ENCODE measurements around the gene LPAR6.
A peak's percentile ranks its signal among the peaks of the same experiment; 100 is the strongest.

LPAR6 gene

DNA sequence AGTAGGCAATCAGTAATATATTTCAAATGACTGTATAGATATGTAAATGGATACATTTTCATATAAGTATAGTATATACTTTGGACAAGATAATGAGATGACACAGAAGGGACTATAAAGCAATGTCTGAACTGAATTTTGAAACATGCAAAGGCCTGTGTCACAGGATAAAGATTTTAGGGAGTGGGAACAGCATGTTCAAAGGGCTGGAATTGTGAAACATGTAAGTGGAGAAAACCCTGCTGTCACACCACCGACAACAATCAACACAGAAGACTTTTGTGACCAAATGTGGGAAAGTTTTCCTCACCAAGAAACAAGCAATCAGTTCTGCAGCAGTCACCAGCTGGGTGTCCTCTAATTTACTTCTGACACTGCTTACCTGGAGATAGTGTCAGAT lies 42.9 kb downstream of the LPAR6 start:
- no peaks in the 10 kb centered on the region for H3K9me3 ChIP-seq (ENCODE audit: control insufficient read depth, low read length)
- peaks cover 3% of the 10 kb centered on the region for H3K36me3 ChIP-seq (ENCODE audit: control insufficient read depth, insufficient read depth, low read length, severe bottlenecking)
- H3K4me1 ChIP-seq (ENCODE audit: control insufficient read depth, insufficient read depth, low read length), result peaks cover 17% of the 10 kb centered on the region
- no peak overlapping the region for H3K4me3 ChIP-seq (ENCODE audit: low read length)
- peak overlapping the region; percentile 21 for H3K9ac ChIP-seq (ENCODE audit: low read length)
- no peak for DNase-seq (ENCODE audit: low read depth)
- no peaks in the 10 kb centered on the region for H3K27me3 ChIP-seq (replicated peaks; ENCODE audit: control insufficient read depth, insufficient read depth, low read length)

Measured in adipocyte (in vitro differentiated cells).